ENCODE results near the gene ZP1. TPM values are rescaled to one million over a fixed set of nuclear protein-coding genes. Genes with fewer than 3 reads are reported as not detected.

Gene ZP1
- total RNA-seq, 4 donors from 2014 or later = not detected

DNA sequence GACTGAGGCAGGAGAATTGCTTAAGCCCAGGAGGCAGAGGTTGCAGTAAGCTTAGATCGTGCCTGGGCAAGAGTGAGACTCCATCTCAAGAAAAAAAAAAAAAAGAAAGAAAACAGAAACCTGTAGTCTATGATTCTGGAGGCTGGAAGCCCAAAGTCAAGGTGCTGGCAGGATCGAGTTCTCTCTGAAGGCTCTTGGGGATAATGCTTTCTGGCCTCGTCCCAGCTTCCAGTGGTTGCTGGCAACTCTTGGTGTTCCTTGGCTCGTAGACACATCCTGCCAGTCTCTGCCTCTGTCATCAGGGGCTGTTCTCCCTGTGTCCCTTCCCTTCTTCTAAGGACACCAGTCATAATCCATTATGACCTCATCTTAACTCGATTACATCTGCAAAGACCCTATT is 42.2 kb upstream of the ZP1 start:
- Histone ChIP-seq H3K4me3 (no peak overlapping the region), H3K4me1 (no peaks in the 10 kb centered on the region), H3K9me3 (no peaks in the 10 kb centered on the region), H3K27ac (no peak overlapping the region), H3K36me3 (no peaks in the 10 kb centered on the region), H3K27me3 (no peaks in the 10 kb centered on the region)
- TF ChIP-seq POLR2AphosphoS5 (IDR thresholded peaks at IDR 0.05) = no peak
- TF ChIP-seq, protein P1, sequence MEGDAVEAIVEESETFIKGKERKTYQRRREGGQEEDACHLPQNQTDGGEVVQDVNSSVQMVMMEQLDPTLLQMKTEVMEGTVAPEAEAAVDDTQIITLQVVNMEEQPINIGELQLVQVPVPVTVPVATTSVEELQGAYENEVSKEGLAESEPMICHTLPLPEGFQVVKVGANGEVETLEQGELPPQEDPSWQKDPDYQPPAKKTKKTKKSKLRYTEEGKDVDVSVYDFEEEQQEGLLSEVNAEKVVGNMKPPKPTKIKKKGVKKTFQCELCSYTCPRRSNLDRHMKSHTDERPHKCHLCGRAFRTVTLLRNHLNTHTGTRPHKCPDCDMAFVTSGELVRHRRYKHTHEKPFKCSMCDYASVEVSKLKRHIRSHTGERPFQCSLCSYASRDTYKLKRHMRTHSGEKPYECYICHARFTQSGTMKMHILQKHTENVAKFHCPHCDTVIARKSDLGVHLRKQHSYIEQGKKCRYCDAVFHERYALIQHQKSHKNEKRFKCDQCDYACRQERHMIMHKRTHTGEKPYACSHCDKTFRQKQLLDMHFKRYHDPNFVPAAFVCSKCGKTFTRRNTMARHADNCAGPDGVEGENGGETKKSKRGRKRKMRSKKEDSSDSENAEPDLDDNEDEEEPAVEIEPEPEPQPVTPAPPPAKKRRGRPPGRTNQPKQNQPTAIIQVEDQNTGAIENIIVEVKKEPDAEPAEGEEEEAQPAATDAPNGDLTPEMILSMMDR (IDR thresholded peaks at IDR 0.05) = no peak
- TF ChIP-seq EP300 (IDR thresholded peaks at IDR 0.05; ENCODE audit: low read depth) = no peak
- TF ChIP-seq POLR2A (IDR thresholded peaks at IDR 0.05) = no peak
- 81 to 83% methylated on average over 5 of the region's 5 CpGs for WGBS, 2 donors (ENCODE audit: low coverage in 1 of 2)
- DNase-seq = no peak
- intact Hi-C loops (cut with DNase I; ENCODE audit: low total_unique reads) (loop anchor here (5.0 kb wide), 1 partner anchor 362 kb away; no protein-coding TSS in a partner anchor), in situ Hi-C loops (cut with MboI; ENCODE audit: low pct_ligation_motif_present in 1 of 4, low pct_unique_long_range_greater_than_20kb in 1 of 4, low sequenced_read_pairs in 3 of 4) (loop anchor here in 2 of 4 donors (25.0 kb wide), 3 partner anchors 312 to 512 kb away; partner anchors contain the start of genes DDB1 (in 1 of the 2) and TKFC (in 1 of the 2))

DNA sequence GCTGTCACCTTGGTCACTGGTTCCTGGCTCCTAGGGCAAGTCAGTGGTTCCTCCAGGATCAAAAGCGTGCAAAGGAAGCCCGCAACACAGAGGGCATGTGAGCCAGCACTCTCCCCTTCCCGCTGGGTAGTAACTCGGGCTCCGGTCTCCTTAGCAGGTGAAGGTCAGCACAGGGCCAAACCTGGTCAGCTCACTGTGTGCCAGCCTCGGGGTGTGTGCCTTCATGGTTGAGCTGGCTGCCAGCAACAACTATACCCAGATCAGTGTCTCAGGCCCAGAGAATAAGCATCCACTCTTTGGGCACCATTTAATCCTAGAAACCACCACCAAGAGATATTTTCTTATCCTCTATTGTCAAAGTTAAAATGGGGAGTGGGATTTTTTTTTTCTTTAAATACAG is 41.6 kb upstream of the ZP1 start:
- in situ Hi-C loops (cut with MboI; ENCODE audit: low pct_ligation_motif_present in 1 of 4, low pct_unique_long_range_greater_than_20kb in 1 of 4, low sequenced_read_pairs in 3 of 4) = loop anchor here in 2 of 4 donors (25.0 kb wide), 3 partner anchors 312 to 512 kb away; partner anchors contain the start of genes DDB1 (in 1 of the 2) and TKFC (in 1 of the 2)
- 90% methylated on average over 5 of the region's 6 CpGs; no CpG with 5 or more reads in 1 of the 2 donors for WGBS, 2 donors (ENCODE audit: low coverage in 1 of 2)
- intact Hi-C loops (cut with DNase I; ENCODE audit: low total_unique reads) = loop anchor here (5.0 kb wide), 1 partner anchor 362 kb away; no protein-coding TSS in a partner anchor

DNA sequence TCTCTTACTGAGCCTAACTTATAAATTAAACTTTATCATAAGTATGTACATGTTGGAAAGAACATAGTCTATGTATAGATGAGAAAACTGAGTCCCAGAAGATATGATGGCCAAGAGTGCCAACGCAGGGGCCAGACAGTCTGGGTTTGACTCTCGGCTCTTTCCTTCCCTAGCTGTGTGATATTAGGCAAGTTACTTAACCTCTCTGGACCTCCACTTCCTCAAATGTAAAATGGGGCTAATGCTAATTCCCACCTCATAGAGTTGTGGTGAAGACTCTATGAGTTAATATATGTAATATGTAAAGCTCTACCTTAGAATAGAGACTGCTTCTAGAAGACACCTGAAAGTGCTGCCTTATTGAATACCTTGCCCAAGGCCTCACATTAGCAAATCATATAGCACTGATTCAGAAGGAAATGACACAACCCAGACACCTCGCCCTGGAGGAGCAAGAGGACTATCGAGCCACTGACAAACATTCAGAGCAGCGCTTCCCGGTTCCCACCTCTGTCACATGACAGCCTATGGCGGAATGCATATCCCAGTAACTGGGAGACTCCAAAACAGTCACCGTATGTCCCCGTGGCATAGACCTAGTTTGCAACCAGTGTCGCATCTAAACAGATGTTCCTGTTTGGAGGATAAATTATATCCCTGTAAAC is 36.7 kb upstream of the ZP1 start:
- Histone ChIP-seq H3K4me3 (no peak overlapping the region), H3K27ac (no peak overlapping the region), H3K4me1 (peaks cover 0 to 11% (median 6%) of the 10 kb centered on the region in 4 donors), H3K9me3 (no peaks in the 10 kb centered on the region), H3K36me3 (no peaks in the 10 kb centered on the region), H3K27me3 (peaks cover 3% of the 10 kb centered on the region)
- intact Hi-C loops (cut with DNase I; ENCODE audit: low total_unique reads) (loop anchor here (5.0 kb wide), 3 partner anchors 67 to 1073 kb away; partner anchors contain the start of gene STX3), in situ Hi-C loops (cut with MboI; ENCODE audit: low pct_ligation_motif_present in 1 of 4, low pct_unique_long_range_greater_than_20kb in 1 of 4, low sequenced_read_pairs in 3 of 4) (loop anchor here (5.0 to 25.0 kb wide), 5 partner anchors 64 to 507 kb away; partner anchors contain the start of genes DDB1 (in 1 of the 4) and TKFC (in 1 of the 4))
- TF ChIP-seq, protein P1 (IDR thresholded peaks at IDR 0.05) = no peak
- no peak for TF ChIP-seq POLR2AphosphoS5 (IDR thresholded peaks at IDR 0.05)
- no peak for TF ChIP-seq EP300 (IDR thresholded peaks at IDR 0.05; ENCODE audit: low read depth)
- no peak for TF ChIP-seq POLR2A (IDR thresholded peaks at IDR 0.05)
- WGBS, 2 donors (ENCODE audit: low coverage in 1 of 2) = 0 to 30% methylated on average over 1 to 10 of the region's 10 CpGs
- DNase-seq = no peak

More for the DNA sequence above, 41.6 kb upstream of the ZP1 start:
- H3K27ac ChIP-seq = no peak overlapping the region
- H3K9me3 ChIP-seq = no peaks in the 10 kb centered on the region
- DNase-seq = no peak
- no peak overlapping the region for H3K4me3 ChIP-seq
- peaks cover 0 to 2% (median 0%) of the 10 kb centered on the region in 4 donors for H3K4me1 ChIP-seq
- H3K27me3 ChIP-seq = no peaks in the 10 kb centered on the region
- H3K36me3 ChIP-seq = no peaks in the 10 kb centered on the region
- no peak for TF ChIP-seq POLR2AphosphoS5 (IDR thresholded peaks at IDR 0.05)
- TF ChIP-seq POLR2A (IDR thresholded peaks at IDR 0.05) = no peak

DNA sequence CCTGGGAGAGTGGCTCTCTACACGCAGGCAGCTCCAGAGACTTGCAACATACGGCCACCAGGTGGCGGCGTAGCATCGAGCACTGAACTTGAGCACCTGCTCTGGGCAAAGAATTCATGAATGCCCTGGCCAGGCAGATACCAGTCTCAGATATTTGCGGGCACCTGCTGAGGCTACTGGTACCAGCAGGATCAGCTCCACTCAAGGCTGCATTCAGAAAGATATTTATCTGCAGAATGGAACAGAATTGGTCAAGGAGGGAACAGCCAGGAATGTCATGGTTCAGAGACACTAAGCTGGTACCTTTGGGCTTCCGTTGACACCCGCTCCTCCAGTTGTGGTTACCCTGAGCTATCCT is 36.2 kb upstream of the ZP1 start:
- Histone ChIP-seq H3K36me3 (no peaks in the 10 kb centered on the region), H3K9me3 (no peaks in the 10 kb centered on the region), H3K27me3 (peaks cover 3% of the 10 kb centered on the region), H3K4me1 (peaks cover 0 to 11% (median 6%) of the 10 kb centered on the region in 4 donors), H3K4me3 (no peak overlapping the region), H3K27ac (no peak overlapping the region)
- TF ChIP-seq EP300 (IDR thresholded peaks at IDR 0.05; ENCODE audit: low read depth) = no peak
- no peak for TF ChIP-seq POLR2AphosphoS5 (IDR thresholded peaks at IDR 0.05)
- TF ChIP-seq, protein P1 (IDR thresholded peaks at IDR 0.05) = peak; percentile 89 to 97 (median 92)
- 23% methylated on average over 8 of the region's 8 CpGs; no CpG with 5 or more reads in 1 of the 2 donors for WGBS, 2 donors (ENCODE audit: low coverage in 1 of 2)
- DNase-seq = peak; percentile 86
- intact Hi-C loops (cut with DNase I; ENCODE audit: low total_unique reads) = loop anchor here (5.0 kb wide), 3 partner anchors 66 to 1074 kb away; partner anchors contain the start of gene STX3
- in situ Hi-C loops (cut with MboI; ENCODE audit: low pct_ligation_motif_present in 1 of 4, low pct_unique_long_range_greater_than_20kb in 1 of 4, low sequenced_read_pairs in 3 of 4) = loop anchor here (5.0 to 25.0 kb wide), 5 partner anchors 64 to 506 kb away; partner anchors contain the start of genes DDB1 (in 1 of the 4) and TKFC (in 1 of the 4)
